ENCODE results near the gene CCDC78.

Gene CCDC78

DNA sequence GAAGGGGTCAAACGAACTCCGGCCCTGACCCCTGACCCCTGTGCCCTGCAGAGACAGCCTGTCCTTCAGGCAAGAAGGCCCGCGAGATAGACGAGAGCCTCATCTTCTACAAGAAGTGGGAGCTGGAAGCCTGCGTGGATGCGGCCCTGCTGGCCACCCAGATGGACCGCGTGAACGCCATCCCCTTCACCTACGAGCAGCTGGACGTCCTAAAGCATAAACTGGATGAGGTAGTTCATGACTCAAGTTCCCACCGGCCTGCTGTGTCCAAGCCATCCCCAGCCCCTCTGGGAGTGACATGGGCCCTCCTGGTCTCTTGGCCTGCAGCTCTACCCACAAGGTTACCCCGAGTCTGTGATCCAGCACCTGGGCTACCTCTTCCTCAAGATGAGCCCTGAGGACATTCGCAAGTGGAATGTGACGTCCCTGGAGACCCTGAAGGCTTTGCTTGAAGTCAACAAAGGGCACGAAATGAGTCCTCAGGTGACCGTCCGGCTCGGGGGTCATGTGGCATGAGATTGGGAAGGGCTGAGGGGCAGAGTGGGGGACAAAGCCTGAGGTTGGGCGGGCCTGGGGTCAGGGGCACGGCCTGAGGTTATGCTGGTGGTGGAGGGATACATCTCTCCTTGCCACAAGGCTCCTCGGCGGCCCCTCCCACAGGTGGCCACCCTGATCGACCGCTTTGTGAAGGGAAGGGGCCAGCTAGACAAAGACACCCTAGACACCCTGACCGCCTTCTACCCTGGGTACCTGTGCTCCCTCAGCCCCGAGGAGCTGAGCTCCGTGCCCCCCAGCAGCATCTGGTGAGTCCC is 40.0 kb upstream of the CCDC78 start:
- no peaks in the 10 kb centered on the region for H3K4me1 Mint-ChIP-seq

DNA sequence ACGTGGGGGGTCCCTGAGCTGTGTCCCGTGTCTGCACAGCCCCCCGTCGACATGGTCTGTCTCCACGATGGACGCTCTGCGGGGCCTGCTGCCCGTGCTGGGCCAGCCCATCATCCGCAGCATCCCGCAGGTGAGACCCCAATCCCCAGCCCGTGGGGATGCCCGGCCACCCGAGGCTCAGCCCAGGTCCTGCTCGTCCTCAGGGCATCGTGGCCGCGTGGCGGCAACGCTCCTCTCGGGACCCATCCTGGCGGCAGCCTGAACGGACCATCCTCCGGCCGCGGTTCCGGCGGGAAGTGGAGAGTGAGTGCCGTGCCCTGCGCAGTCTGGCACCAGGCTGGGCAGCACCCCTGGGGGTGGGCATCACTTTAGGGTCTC is 39.2 kb upstream of the CCDC78 start:
- Mint-ChIP-seq H3K36me3 (ENCODE audit: low read depth) (no peaks in the 10 kb centered on the region), H3K4me1 (no peaks in the 10 kb centered on the region), H3K27ac (no peak overlapping the region), H3K27me3 (ENCODE audit: low read depth) (no peaks in the 10 kb centered on the region), H3K9me3 (no peaks in the 10 kb centered on the region), H3K4me3 (no peak overlapping the region)
- TF ChIP-seq, protein P1, sequence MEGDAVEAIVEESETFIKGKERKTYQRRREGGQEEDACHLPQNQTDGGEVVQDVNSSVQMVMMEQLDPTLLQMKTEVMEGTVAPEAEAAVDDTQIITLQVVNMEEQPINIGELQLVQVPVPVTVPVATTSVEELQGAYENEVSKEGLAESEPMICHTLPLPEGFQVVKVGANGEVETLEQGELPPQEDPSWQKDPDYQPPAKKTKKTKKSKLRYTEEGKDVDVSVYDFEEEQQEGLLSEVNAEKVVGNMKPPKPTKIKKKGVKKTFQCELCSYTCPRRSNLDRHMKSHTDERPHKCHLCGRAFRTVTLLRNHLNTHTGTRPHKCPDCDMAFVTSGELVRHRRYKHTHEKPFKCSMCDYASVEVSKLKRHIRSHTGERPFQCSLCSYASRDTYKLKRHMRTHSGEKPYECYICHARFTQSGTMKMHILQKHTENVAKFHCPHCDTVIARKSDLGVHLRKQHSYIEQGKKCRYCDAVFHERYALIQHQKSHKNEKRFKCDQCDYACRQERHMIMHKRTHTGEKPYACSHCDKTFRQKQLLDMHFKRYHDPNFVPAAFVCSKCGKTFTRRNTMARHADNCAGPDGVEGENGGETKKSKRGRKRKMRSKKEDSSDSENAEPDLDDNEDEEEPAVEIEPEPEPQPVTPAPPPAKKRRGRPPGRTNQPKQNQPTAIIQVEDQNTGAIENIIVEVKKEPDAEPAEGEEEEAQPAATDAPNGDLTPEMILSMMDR (IDR thresholded peaks at IDR 0.05; ENCODE audit: unreplicated experiment in 3 of 3): no peak

More for the DNA sequence above, 40.0 kb upstream of the CCDC78 start:
- no peaks in the 10 kb centered on the region for H3K9me3 Mint-ChIP-seq
- no peaks in the 10 kb centered on the region for H3K36me3 Mint-ChIP-seq (ENCODE audit: low read depth)
- no peak overlapping the region for H3K27ac Mint-ChIP-seq
- TF ChIP-seq, protein P1 (IDR thresholded peaks at IDR 0.05; ENCODE audit: unreplicated experiment in 3 of 3): no peak
- H3K27me3 Mint-ChIP-seq (ENCODE audit: low read depth): peaks cover 2% of the 10 kb centered on the region
- no peak overlapping the region for H3K4me3 Mint-ChIP-seq

DNA sequence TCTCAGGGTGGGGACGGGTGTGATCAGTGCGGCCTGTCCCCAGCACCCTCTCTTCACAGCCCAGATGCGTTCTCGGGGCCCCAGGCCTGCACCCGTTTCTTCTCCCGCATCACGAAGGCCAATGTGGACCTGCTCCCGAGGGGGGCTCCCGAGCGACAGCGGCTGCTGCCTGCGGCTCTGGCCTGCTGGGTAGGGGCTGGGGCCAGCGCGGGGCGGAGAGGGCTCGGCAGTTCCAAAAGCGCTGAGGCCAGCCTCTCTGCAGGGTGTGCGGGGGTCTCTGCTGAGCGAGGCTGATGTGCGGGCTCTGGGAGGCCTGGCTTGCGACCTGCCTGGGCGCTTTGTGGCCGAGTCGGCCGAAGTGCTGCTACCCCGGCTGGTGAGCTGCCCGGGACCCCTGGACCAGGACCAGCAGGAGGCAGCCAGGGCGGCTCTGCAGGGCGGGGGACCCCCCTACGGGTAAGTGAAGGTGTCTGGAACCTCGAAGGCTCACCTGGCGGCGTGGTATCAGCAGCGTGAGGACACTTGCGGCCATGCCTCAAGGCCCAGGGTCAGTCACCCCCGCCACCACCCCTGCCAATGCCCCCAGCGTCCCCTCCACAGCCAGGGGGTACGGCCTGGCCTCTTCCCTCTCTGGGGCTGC is 38.7 kb upstream of the CCDC78 start:
- no peaks in the 10 kb centered on the region for H3K4me1 Mint-ChIP-seq
- H3K9me3 Mint-ChIP-seq: no peaks in the 10 kb centered on the region
- TF ChIP-seq, protein P1 (IDR thresholded peaks at IDR 0.05; ENCODE audit: unreplicated experiment in 3 of 3): no peak
- no peaks in the 10 kb centered on the region for H3K36me3 Mint-ChIP-seq (ENCODE audit: low read depth)
- H3K27me3 Mint-ChIP-seq (ENCODE audit: low read depth): no peaks in the 10 kb centered on the region
- no peak overlapping the region for H3K4me3 Mint-ChIP-seq
- no peak overlapping the region for H3K27ac Mint-ChIP-seq

DNA sequence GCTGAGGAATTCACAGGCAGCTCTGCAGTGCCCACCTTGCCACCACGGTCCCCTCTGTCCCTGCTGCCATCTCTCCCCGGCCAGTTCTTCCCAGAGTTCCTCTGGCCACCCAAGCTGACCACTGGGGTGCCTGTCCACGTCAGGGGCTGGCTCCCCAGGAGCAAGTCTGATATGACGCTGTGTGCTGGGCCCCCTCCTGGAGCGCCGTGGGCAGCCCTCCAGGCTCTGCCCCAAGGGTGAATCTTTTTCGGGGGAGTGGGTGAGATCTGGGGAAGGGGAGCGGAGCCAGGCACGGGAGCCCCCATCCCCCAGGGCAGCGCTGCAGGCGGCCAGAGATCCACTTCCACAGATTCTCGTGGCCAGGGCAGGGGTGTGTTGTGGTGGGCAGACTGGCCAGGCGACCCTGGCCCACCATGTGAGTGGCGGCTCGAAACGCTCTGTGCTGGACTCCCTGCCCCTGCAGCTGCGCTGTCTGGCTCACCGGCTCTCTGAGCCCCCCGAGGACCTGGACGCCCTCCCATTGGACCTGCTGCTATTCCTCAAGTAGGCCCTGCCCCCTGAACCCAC is 38.0 kb upstream of the CCDC78 start:
- H3K27me3 Mint-ChIP-seq (ENCODE audit: low read depth): no peaks in the 10 kb centered on the region
- TF ChIP-seq, protein P1 (IDR thresholded peaks at IDR 0.05; ENCODE audit: unreplicated experiment in 3 of 3): no peak
- peaks cover 4% of the 10 kb centered on the region for H3K4me1 Mint-ChIP-seq
- H3K36me3 Mint-ChIP-seq (ENCODE audit: low read depth): no peaks in the 10 kb centered on the region
- no peaks in the 10 kb centered on the region for H3K9me3 Mint-ChIP-seq
- no peak overlapping the region for H3K27ac Mint-ChIP-seq
- H3K4me3 Mint-ChIP-seq: no peak overlapping the region

DNA sequence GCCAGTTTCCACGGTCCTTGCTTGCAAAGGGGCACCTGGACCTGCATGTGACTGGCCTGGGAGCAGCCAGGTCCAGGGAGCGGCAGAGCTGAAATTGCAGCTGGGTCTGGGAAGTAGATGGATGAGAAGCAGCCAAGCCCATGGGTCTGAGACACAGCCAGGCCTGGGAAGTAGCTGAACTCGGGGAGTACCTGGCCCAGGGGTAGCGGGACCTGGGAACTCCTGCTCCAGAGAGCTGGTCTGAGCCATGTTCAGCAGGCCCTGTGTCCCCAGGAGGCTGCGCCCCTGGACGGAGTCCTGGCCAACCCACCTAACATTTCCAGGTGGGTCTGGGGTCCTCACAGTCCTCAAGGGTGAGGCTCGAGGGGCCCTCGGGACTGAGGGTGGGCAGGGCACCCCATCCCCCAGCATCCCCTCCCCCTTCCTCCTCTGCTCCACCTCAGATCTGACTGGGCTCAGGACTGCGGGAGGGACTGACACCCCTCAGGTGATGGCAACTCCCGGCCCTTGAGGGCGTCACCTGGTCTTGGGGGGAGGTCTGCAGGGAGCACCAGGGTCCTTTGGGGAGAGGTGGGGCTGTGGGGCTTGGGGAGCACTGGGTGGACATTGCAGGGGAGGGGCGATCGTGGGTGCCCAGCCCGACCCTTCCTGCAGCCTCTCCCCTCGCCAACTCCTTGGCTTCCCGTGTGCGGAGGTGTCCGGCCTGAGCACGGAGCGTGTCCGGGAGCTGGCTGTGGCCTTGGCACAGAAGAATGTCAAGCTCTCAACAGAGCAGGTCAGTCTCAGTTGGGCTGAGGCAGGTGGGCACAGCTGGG is 37.3 kb upstream of the CCDC78 start:
- no peak overlapping the region for H3K4me3 Mint-ChIP-seq
- no peak overlapping the region for H3K27ac Mint-ChIP-seq
- H3K36me3 Mint-ChIP-seq (ENCODE audit: low read depth): no peaks in the 10 kb centered on the region
- TF ChIP-seq, protein P1 (IDR thresholded peaks at IDR 0.05; ENCODE audit: unreplicated experiment in 3 of 3): no peak
- H3K9me3 Mint-ChIP-seq: no peaks in the 10 kb centered on the region
- H3K27me3 Mint-ChIP-seq (ENCODE audit: low read depth): no peaks in the 10 kb centered on the region
- peaks cover 4% of the 10 kb centered on the region for H3K4me1 Mint-ChIP-seq
